Measurements from ENCODE around the gene TPPP.

The TPPP gene

DNA sequence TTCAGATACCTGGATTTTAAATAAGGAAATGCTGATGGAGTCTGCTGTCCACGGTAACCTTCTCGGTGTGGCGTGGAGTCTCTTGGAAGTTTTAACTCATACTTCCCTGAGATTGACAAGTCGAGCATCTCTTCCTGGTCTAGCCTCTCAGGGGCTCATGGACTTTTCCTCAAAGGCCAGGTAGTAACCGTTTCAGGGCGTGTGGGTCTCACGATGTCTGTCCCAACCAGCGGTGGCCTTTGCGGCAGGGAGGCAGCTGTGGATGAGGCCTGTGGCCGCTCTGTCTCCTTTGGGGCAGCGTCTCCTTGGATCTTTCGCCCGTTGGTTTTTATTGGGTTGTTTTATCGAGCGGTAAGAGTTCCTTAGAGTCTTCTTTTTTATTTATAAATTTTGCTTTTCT is 48.2 kb downstream of the TPPP start:
- peaks cover 53% of the 10 kb centered on the region for H3K36me3 ChIP-seq (ENCODE audit: control insufficient read depth, insufficient read depth, low read length)
- H3K27ac ChIP-seq (ENCODE audit: insufficient read depth, low read depth, low read length, poor library complexity, severe bottlenecking), result no peak overlapping the region
- WGBS, 2 experiments, result 96 to 97% methylated on average over 13 to 15 of the region's 15 CpGs

DNA sequence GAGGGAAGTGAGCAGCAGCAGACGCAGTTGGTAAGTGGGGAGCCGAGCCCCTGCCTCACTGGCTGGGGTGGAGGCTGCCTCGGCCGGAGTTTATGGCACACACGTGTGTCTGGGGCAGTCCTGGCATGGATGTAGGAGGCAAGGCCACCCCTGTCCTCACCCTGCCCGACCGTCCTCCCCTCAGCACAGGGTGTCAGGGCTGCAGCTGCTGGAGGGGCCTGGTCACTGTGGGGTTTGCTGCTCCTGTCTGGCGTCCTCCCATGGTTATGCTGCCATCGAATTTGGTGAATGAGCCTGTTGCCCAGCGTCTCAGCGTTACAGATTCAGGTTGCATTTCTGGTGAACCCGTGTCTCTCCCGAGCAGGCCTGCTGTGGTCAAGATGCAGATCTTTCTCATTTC is 48.6 kb downstream of the TPPP start:
- H3K36me3 ChIP-seq (ENCODE audit: control insufficient read depth, insufficient read depth, low read length), result peaks cover 57% of the 10 kb centered on the region
- WGBS, 2 experiments, result 93 to 94% methylated on average over 13 of the region's 13 CpGs

More for the DNA sequence above, 48.2 kb downstream of the TPPP start:
- H3K4me3 ChIP-seq (ENCODE audit: insufficient read depth, low read depth, low read length), result no peak overlapping the region
- H3K9me3 ChIP-seq (ENCODE audit: control insufficient read depth, low read length), result no peaks in the 10 kb centered on the region
- no peaks in the 10 kb centered on the region for H3K4me1 ChIP-seq (ENCODE audit: control insufficient read depth, insufficient read depth, low read length)
- H3K27me3 ChIP-seq (ENCODE audit: control insufficient read depth, insufficient read depth, low read length, poor library complexity, severe bottlenecking), result no peaks in the 10 kb centered on the region

DNA sequence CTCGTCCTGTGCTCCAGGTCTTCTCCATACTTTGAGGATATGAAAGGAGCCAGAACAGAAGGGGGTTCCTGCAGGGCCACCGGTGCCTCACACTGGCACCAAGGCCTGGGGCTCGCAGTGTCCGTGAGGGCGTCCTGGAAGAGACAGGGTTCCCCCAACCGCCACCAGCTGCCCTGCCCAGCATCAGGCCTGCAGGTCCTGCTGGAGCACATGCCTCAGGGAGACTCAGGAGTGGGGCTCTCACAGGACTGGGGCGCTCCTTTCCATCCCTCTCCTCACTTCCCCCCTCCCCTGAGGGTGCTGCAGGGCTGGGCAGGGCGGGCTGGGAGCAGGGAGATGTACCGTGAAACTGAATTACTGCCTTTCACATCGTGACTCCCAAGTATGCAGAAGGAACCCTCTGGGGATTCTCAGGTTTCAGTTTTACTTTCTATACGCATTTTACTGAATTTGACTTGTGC is 49.3 kb downstream of the TPPP start:
- Histone ChIP-seq H3K27ac (ENCODE audit: insufficient read depth, low read depth, low read length, poor library complexity, severe bottlenecking) (no peak overlapping the region), H3K27me3 (ENCODE audit: control insufficient read depth, insufficient read depth, low read length, poor library complexity, severe bottlenecking) (no peaks in the 10 kb centered on the region), H3K4me1 (ENCODE audit: control insufficient read depth, insufficient read depth, low read length) (no peaks in the 10 kb centered on the region), H3K9me3 (ENCODE audit: control insufficient read depth, low read length) (no peaks in the 10 kb centered on the region), H3K36me3 (ENCODE audit: control insufficient read depth, insufficient read depth, low read length) (peaks cover 64% of the 10 kb centered on the region), H3K4me3 (ENCODE audit: insufficient read depth, low read depth, low read length) (no peak overlapping the region)
- WGBS, 2 experiments, result 95 to 96% methylated on average over 11 of the region's 11 CpGs

More for the DNA sequence above, 48.6 kb downstream of the TPPP start:
- no peaks in the 10 kb centered on the region for H3K27me3 ChIP-seq (ENCODE audit: control insufficient read depth, insufficient read depth, low read length, poor library complexity, severe bottlenecking)
- no peak overlapping the region for H3K27ac ChIP-seq (ENCODE audit: insufficient read depth, low read depth, low read length, poor library complexity, severe bottlenecking)
- H3K4me3 ChIP-seq (ENCODE audit: insufficient read depth, low read depth, low read length), result no peak overlapping the region
- H3K9me3 ChIP-seq (ENCODE audit: control insufficient read depth, low read length), result no peaks in the 10 kb centered on the region
- no peaks in the 10 kb centered on the region for H3K4me1 ChIP-seq (ENCODE audit: control insufficient read depth, insufficient read depth, low read length)

DNA sequence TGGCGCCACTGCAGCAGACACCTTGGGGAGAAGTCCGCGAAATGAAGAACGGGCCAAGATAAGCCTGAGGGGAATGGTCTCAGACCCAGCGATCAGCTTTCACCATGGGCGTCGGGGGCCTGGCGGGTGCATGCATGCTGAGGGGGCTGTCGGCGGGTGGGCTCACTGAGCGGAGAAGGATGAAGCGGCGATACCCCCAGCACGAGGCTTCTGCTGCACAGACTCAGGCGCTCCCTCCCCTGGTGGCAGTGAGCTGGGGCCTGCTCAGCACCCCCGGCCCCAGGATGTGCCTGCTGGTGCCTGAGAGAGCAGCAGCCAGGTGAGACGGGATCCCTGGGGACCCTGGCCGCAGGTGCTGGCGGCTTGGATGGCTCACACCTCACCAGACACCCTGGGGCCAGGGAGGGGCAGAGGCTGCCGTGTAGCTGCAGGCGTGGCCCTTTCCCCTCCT is 49.8 kb downstream of the TPPP start:
- no peaks in the 10 kb centered on the region for H3K4me1 ChIP-seq (ENCODE audit: control insufficient read depth, insufficient read depth, low read length)
- H3K36me3 ChIP-seq (ENCODE audit: control insufficient read depth, insufficient read depth, low read length), result peaks cover 64% of the 10 kb centered on the region
- no peak overlapping the region for H3K4me3 ChIP-seq (ENCODE audit: insufficient read depth, low read depth, low read length)
- WGBS, 2 experiments, result 96% methylated on average over 21 of the region's 21 CpGs
- H3K9me3 ChIP-seq (ENCODE audit: control insufficient read depth, low read length), result no peaks in the 10 kb centered on the region
- no peak overlapping the region for H3K27ac ChIP-seq (ENCODE audit: insufficient read depth, low read depth, low read length, poor library complexity, severe bottlenecking)
- no peaks in the 10 kb centered on the region for H3K27me3 ChIP-seq (ENCODE audit: control insufficient read depth, insufficient read depth, low read length, poor library complexity, severe bottlenecking)

DNA sequence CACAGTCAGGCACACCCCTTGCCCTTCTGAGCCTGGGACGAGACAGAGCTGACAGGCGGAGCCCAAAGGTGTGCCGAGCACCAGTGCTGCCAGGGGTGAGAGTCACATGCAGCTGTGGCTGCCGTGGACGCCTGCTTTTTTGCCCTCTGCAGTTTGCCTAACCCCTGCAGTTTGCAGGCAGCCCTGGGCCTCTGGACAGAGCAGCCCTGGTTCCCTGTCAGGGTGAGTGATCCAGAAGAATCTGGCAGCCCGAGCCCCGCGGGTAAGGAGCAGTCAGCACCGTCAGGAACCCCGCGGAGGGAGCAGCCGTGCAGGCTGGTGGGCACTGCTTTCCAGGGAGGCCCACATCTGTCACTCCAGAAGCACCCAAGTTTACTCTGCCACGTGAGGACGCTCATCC is 50.7 kb downstream of the TPPP start:
- Histone ChIP-seq H3K4me3 (ENCODE audit: insufficient read depth, low read depth, low read length) (no peak overlapping the region), H3K4me1 (ENCODE audit: control insufficient read depth, insufficient read depth, low read length) (no peaks in the 10 kb centered on the region), H3K27me3 (ENCODE audit: control insufficient read depth, insufficient read depth, low read length, poor library complexity, severe bottlenecking) (no peaks in the 10 kb centered on the region), H3K9me3 (ENCODE audit: control insufficient read depth, low read length) (no peaks in the 10 kb centered on the region), H3K36me3 (ENCODE audit: control insufficient read depth, insufficient read depth, low read length) (peaks cover 60% of the 10 kb centered on the region), H3K27ac (ENCODE audit: insufficient read depth, low read depth, low read length, poor library complexity, severe bottlenecking) (no peak overlapping the region)
- WGBS, 2 experiments, result 95 to 96% methylated on average over 14 of the region's 14 CpGs

DNA sequence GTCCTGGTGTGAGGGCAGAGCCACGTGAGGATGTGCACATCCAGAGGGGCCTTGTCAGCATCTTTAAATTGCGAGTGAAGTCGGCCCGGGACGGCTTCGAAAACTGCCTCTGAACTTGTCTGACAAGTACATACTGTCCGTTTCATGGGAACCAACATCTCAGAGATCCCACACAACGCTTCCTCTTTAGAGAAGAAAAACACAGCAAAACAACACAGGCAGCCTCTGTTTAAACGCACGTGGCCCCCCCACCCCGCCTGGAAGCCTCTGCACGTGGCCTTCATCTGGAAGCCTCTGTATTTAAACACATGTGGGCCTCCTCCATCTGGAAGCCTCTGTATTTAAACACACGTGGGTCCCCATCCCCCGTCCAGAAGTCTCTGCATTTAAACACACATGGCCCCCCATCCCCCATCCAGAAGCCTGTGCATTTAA is 51.8 kb downstream of the TPPP start:
- peaks cover 59% of the 10 kb centered on the region for H3K36me3 ChIP-seq (ENCODE audit: control insufficient read depth, insufficient read depth, low read length)
- no peaks in the 10 kb centered on the region for H3K9me3 ChIP-seq (ENCODE audit: control insufficient read depth, low read length)
- no peak overlapping the region for H3K27ac ChIP-seq (ENCODE audit: insufficient read depth, low read depth, low read length, poor library complexity, severe bottlenecking)
- H3K4me3 ChIP-seq (ENCODE audit: insufficient read depth, low read depth, low read length), result no peak overlapping the region
- 94 to 95% methylated on average over 14 of the region's 14 CpGs for WGBS, 2 experiments
- no peaks in the 10 kb centered on the region for H3K27me3 ChIP-seq (ENCODE audit: control insufficient read depth, insufficient read depth, low read length, poor library complexity, severe bottlenecking)
- H3K4me1 ChIP-seq (ENCODE audit: control insufficient read depth, insufficient read depth, low read length), result no peaks in the 10 kb centered on the region

DNA sequence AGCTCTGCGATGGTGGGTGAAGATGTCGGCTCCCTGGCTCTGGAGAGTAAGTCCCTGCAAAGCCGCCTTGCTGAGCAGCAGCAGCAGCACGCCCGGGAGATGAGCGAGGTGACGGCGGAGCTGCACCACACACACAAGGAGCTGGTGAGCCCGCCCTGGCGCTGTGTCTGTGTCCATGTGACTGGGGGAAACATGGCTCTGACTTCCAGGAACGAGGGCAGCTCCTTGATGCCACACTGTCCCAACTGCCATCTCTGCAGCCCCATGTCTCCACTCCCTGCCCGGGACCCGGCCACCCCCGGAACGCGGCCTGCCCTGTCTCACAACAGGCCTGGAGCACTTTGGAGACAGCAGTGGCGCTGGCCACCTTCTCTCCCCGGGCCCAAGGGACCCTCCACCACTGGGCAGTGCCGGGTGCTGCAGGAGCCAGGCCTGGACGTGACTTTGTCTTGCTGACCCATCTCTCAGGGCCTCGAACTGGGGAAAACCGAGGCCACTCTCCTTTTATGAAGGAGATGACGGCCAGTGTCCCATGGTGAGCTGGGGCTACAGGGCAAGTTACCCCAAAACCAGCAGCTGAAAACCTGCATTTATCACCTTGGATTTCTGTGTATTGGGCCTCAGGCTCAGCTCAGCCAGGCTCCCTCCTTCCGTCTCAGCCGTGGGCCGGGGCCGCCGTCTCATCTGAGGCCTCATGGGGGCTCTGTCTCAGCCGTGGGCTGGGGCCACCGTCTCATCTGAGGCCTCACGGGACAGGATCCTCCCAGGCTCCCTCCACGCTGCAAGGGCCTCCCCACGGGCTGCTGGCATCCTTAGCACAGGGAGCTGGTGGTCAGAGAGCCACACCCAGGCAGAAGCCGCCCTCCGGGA is 52.5 kb downstream of the TPPP start:
- Histone ChIP-seq H3K36me3 (ENCODE audit: control insufficient read depth, insufficient read depth, low read length) (peaks cover 57% of the 10 kb centered on the region), H3K27ac (ENCODE audit: insufficient read depth, low read depth, low read length, poor library complexity, severe bottlenecking) (no peak overlapping the region)
- 96% methylated on average over 35 of the region's 35 CpGs for WGBS, 2 experiments

DNA sequence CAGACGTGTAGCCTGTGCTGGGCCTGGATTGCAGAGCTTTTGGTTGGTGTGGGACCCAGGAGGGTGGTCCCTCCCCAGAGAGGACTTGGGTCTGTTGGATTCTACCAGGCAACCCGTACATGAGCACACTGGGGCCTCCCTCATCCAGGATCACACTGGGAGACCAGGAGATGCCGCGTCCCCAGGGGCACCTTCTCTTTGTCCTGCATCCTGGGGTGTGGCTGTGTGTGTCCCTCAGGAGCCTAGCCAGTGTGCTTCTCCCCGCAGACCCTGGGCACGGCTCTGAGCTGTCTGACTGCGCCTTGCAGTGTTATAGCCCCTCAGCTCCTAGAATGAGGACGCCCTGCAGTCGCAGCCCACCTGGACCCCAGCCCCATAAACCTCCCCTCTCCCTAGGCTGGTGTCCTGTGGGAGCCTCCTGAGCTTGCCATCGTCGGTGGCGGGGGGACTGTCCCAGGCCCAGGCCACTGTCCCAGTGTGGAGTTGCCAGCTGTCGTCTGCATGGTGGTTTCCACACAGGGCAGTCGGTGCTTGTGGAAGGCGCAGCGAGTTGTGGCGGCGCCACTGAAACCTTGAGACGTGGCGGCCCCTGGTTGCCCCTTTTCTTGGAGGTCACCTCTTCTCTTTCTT is 53.5 kb downstream of the TPPP start:
- H3K27me3 ChIP-seq (ENCODE audit: control insufficient read depth, insufficient read depth, low read length, poor library complexity, severe bottlenecking), result no peaks in the 10 kb centered on the region
- WGBS, 2 experiments, result 95 to 96% methylated on average over 20 of the region's 20 CpGs
- H3K36me3 ChIP-seq (ENCODE audit: control insufficient read depth, insufficient read depth, low read length), result peaks cover 60% of the 10 kb centered on the region
- no peaks in the 10 kb centered on the region for H3K9me3 ChIP-seq (ENCODE audit: control insufficient read depth, low read length)
- no peaks in the 10 kb centered on the region for H3K4me1 ChIP-seq (ENCODE audit: control insufficient read depth, insufficient read depth, low read length)
- H3K4me3 ChIP-seq (ENCODE audit: insufficient read depth, low read depth, low read length), result no peak overlapping the region
- H3K27ac ChIP-seq (ENCODE audit: insufficient read depth, low read depth, low read length, poor library complexity, severe bottlenecking), result no peak overlapping the region

More for the DNA sequence above, 52.5 kb downstream of the TPPP start:
- no peaks in the 10 kb centered on the region for H3K27me3 ChIP-seq (ENCODE audit: control insufficient read depth, insufficient read depth, low read length, poor library complexity, severe bottlenecking)
- H3K4me1 ChIP-seq (ENCODE audit: control insufficient read depth, insufficient read depth, low read length), result no peaks in the 10 kb centered on the region
- no peak overlapping the region for H3K4me3 ChIP-seq (ENCODE audit: insufficient read depth, low read depth, low read length)
- no peaks in the 10 kb centered on the region for H3K9me3 ChIP-seq (ENCODE audit: control insufficient read depth, low read length)

DNA sequence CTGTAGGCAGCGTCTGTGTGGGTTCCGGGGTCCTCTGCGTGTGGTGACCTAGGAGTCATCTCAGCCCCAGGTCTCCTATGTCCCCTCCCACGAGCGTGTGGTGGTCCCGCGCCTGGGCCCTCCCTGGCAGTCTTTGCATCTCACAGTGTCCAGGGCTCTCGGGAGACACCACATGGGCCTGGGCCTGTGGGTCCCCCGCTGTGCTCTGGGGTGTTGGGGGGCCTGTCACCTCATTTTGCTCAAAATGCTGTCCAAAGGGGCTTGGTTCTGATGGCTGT is 54.0 kb downstream of the TPPP start:
- Histone ChIP-seq H3K27me3 (ENCODE audit: control insufficient read depth, insufficient read depth, low read length, poor library complexity, severe bottlenecking) (no peaks in the 10 kb centered on the region), H3K36me3 (ENCODE audit: control insufficient read depth, insufficient read depth, low read length) (peaks cover 60% of the 10 kb centered on the region), H3K4me3 (ENCODE audit: insufficient read depth, low read depth, low read length) (no peak overlapping the region), H3K4me1 (ENCODE audit: control insufficient read depth, insufficient read depth, low read length) (no peaks in the 10 kb centered on the region), H3K9me3 (ENCODE audit: control insufficient read depth, low read length) (no peaks in the 10 kb centered on the region), H3K27ac (ENCODE audit: insufficient read depth, low read depth, low read length, poor library complexity, severe bottlenecking) (no peak overlapping the region)
- 96% methylated on average over 9 of the region's 9 CpGs for WGBS, 2 experiments

DNA sequence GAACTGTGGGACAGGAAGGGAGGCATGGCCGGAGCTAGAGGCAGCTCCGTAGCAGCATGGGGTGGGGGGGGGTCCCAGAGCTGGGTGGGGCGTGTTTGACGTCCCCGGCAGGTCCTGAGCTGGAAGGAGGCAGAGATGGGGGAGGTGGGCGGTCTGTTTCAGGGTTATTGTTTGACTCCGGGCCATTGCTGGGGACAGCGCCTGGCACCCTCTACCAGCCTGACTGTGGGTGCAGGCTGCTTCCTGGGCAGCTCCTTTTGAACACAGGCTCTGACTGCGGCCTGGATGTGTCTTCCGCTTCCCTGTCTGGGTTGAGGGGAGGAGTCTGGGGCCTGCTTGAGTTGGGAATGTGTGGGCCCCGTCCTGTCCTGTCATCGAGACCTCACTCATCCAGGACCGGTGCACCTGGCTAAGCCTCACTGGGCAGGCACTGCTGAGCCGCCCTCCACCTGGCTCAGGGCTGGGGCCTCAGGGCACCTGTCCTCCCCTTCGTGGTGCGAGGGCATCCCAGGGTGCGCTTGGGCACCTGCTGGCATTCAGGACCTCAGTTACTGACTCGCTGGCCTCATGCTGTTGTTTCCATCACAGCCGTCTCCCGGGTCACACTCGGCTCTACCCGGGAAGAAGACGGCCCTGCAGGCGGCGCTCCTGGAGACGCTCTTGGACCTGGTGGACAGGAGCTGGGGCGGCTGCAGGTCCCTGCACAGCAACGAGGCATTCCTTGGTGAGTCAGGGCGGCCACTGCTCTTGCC is 54.5 kb downstream of the TPPP start:
- Histone ChIP-seq H3K4me1 (ENCODE audit: control insufficient read depth, insufficient read depth, low read length) (no peaks in the 10 kb centered on the region), H3K9me3 (ENCODE audit: control insufficient read depth, low read length) (no peaks in the 10 kb centered on the region), H3K36me3 (ENCODE audit: control insufficient read depth, insufficient read depth, low read length) (peaks cover 60% of the 10 kb centered on the region), H3K4me3 (ENCODE audit: insufficient read depth, low read depth, low read length) (no peak overlapping the region), H3K27ac (ENCODE audit: insufficient read depth, low read depth, low read length, poor library complexity, severe bottlenecking) (no peak overlapping the region), H3K27me3 (ENCODE audit: control insufficient read depth, insufficient read depth, low read length, poor library complexity, severe bottlenecking) (no peaks in the 10 kb centered on the region)
- 94 to 97% methylated on average over 29 of the region's 29 CpGs for WGBS, 2 experiments

Measured in ectodermal cell (in vitro differentiated cells).